ENCODE measurements around the gene COL23A1. TPM values are rescaled to one million over a fixed set of nuclear protein-coding genes. Genes with fewer than 3 reads are reported as not detected.

The COL23A1 gene
- total RNA-seq, 1 experiment from 2014 or later, result not detected

GRCh38 chr5:178540526-178540925 lies 49.7 kb downstream of the COL23A1 start:
- peaks cover 3% of the 10 kb centered on the region for H3K9me3 Mint-ChIP-seq (ENCODE audit: low read depth, unreplicated experiment)
- no peaks in the 10 kb centered on the region for H3K4me1 Mint-ChIP-seq (ENCODE audit: low read depth, unreplicated experiment)
- H3K27me3 Mint-ChIP-seq (ENCODE audit: unreplicated experiment), result no peaks in the 10 kb centered on the region
- H3K4me3 Mint-ChIP-seq (ENCODE audit: low read depth, unreplicated experiment), result no peak overlapping the region
- no peak for DNase-seq
- TF ChIP-seq CTCF (IDR thresholded peaks at IDR 0.05; ENCODE audit: unreplicated experiment), result no peak
- no peak overlapping the region for H3K27ac Mint-ChIP-seq (ENCODE audit: unreplicated experiment)
- no TSS peak for BruUV-seq (replicated peaks)
- CTCF ChIA-PET, result no interaction called here
- intact Hi-C loops (cut with micrococcal nuclease; ENCODE audit: unreplicated experiment), result no loop called here
- no peaks in the 10 kb centered on the region for H3K36me3 Mint-ChIP-seq (ENCODE audit: insufficient read depth, unreplicated experiment)

DNA sequence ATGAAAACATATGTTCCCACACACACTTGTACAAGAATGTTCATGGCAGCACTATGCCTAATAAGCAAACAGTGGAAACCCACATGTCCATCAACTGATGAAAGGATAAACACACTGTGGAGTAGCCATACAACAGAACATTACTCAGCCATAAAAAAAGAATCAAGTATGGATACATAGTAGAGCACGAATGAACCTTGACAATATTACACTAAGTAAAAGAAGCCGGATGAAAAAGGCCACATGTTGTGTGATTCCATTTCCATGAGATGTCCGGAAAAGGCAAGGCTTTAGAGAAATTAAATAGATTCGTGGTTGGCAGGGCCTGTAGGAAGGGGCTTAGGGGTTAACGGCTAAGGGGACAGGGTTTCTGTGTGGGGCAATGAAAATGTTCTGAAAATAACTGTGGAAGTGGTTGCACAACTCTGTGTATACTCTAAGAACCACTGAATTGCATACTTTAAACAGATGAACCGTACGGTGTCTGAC lies 51.4 kb downstream of the COL23A1 start:
- H3K4me1 Mint-ChIP-seq (ENCODE audit: low read depth, unreplicated experiment), result no peaks in the 10 kb centered on the region
- no peak for DNase-seq
- no peaks in the 10 kb centered on the region for H3K27me3 Mint-ChIP-seq (ENCODE audit: unreplicated experiment)
- no peak overlapping the region for H3K27ac Mint-ChIP-seq (ENCODE audit: unreplicated experiment)
- H3K36me3 Mint-ChIP-seq (ENCODE audit: insufficient read depth, unreplicated experiment), result no peaks in the 10 kb centered on the region
- peaks cover 6% of the 10 kb centered on the region for H3K9me3 Mint-ChIP-seq (ENCODE audit: low read depth, unreplicated experiment)
- CTCF ChIA-PET, result interaction anchor here (1.0 kb wide), 1 partner anchor 36 kb away, joined by 3 read pairs; no protein-coding TSS in a partner anchor
- TF ChIP-seq CTCF (IDR thresholded peaks at IDR 0.05; ENCODE audit: unreplicated experiment), result no peak
- intact Hi-C loops (cut with micrococcal nuclease; ENCODE audit: unreplicated experiment), result no loop called here
- H3K4me3 Mint-ChIP-seq (ENCODE audit: low read depth, unreplicated experiment), result no peak overlapping the region
- no TSS peak for BruUV-seq (replicated peaks)

GRCh38 chr5:178537467-178538371 lies 52.5 kb downstream of the COL23A1 start:
- no TSS peak for BruUV-seq (replicated peaks)
- CTCF ChIA-PET, result interaction anchor here (1.0 kb wide), 1 partner anchor 35 kb away, joined by 3 read pairs; no protein-coding TSS in a partner anchor
- Mint-ChIP-seq H3K4me1 (ENCODE audit: low read depth, unreplicated experiment) (no peaks in the 10 kb centered on the region), H3K4me3 (ENCODE audit: low read depth, unreplicated experiment) (no peak overlapping the region), H3K27me3 (ENCODE audit: unreplicated experiment) (no peaks in the 10 kb centered on the region), H3K36me3 (ENCODE audit: insufficient read depth, unreplicated experiment) (no peaks in the 10 kb centered on the region), H3K27ac (ENCODE audit: unreplicated experiment) (no peak overlapping the region), H3K9me3 (ENCODE audit: low read depth, unreplicated experiment) (peaks cover 6% of the 10 kb centered on the region)
- no peak for DNase-seq
- intact Hi-C loops (cut with micrococcal nuclease; ENCODE audit: unreplicated experiment), result no loop called here
- no peak for TF ChIP-seq CTCF (IDR thresholded peaks at IDR 0.05; ENCODE audit: unreplicated experiment)

DNA sequence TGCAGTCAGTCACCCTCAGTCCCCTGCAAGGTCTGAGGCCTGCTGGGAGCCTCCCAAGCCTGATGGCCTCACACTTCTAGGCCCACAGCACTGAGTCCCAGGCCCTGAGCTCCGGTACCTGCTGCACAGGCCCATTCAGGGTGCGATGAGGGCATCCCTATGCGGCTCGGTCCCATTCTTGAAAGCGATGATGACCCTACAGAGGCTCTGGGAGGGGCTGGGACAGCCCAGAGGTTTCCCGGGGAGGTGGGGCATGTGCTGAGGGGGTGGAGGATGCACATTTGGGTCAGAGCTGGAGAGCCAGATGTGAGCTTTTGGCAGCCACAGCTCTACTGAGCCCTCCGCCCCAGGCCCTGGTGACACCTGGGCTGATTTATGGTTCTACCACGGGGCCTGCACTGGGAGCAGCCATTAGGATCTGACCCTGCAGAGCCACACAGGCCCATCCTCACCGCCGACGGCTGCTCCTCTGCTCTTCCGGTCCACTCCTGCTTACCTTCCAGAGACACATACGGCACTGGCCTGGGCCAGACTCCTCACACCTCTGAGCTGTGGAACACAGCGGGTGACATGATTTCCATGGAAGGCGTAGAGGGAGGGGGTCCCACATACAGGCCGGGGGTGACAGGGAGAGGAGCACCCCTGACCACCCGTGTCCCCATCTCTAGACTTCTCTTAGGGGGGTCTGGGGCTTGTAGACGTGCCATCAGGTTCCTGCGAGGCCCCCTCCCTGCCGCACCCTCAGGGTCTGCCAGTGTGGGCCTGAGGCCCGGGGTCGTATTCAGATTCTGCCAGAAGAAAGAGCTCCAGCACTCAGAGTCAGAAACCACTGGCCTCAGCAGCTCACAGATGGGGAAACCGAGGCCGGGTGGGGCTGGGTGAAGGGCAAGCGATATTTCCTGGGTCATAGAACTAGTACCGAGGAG lies 53.4 kb downstream of the COL23A1 start:
- no peak overlapping the region for H3K27ac Mint-ChIP-seq (ENCODE audit: unreplicated experiment)
- CTCF ChIA-PET, result no interaction called here
- no peaks in the 10 kb centered on the region for H3K36me3 Mint-ChIP-seq (ENCODE audit: insufficient read depth, unreplicated experiment)
- H3K9me3 Mint-ChIP-seq (ENCODE audit: low read depth, unreplicated experiment), result peaks cover 6% of the 10 kb centered on the region
- TF ChIP-seq CTCF (IDR thresholded peaks at IDR 0.05; ENCODE audit: unreplicated experiment), result no peak
- H3K27me3 Mint-ChIP-seq (ENCODE audit: unreplicated experiment), result no peaks in the 10 kb centered on the region
- DNase-seq, result no peak
- no peaks in the 10 kb centered on the region for H3K4me1 Mint-ChIP-seq (ENCODE audit: low read depth, unreplicated experiment)
- no TSS peak for BruUV-seq (replicated peaks)
- intact Hi-C loops (cut with micrococcal nuclease; ENCODE audit: unreplicated experiment), result no loop called here
- no peak overlapping the region for H3K4me3 Mint-ChIP-seq (ENCODE audit: low read depth, unreplicated experiment)
